ENCODE data around the gene CRIP2. TPM values are rescaled to one million over a fixed set of nuclear protein-coding genes. Genes with fewer than 3 reads are reported as not detected.

The CRIP2 gene
- total and polyA plus RNA-seq, 2 of the 8 experiments (the other 6 are each of a cell fraction or from before 2014, with no cell fraction given), result 4.2 to 13.5 TPM

GRCh38 chr14:105480199-105480746 lies 5.7 kb downstream of the CRIP2 start:
- Histone ChIP-seq H3K4ac (replicated peaks; ENCODE audit: insufficient read length, low read depth, low read length) (no peak overlapping the region), H2BK15ac (ENCODE audit: low read length) (0 out of 2 replicates have a peak overlapping the region, but pooled peaks have one; percentile 61), H3K23me2 (ENCODE audit: low read depth, low read length) (peaks cover 4% of the 10 kb centered on the region; the same call in 1 of the 2 replicates), H2BK120ac (replicated peaks; ENCODE audit: low read depth, low read length) (no peak overlapping the region), H4K8ac (ENCODE audit: extremely low read depth, insufficient read depth, low read length) (peak overlapping the region; percentile 63; the same call in 1 of the 2 replicates), H4K5ac (ENCODE audit: insufficient read length, low read depth, low read length) (no peak overlapping the region), H2BK12ac (ENCODE audit: low read depth, low read length) (peak overlapping the region; percentile 99; the same call in 1 of the 2 replicates), H3K27ac (ENCODE audit: low read depth, low read length) (no peak overlapping the region), H2AFZ (ENCODE audit: low read length) (no peak overlapping the region), H3K27me3 (replicated peaks in 1 of 4; ENCODE audit: control insufficient read depth in 3 of 4, extremely low read depth in 1 of 4, insufficient read depth in 3 of 4, low read length in 3 of 4) (peaks cover 51 to 99% (median 83%) of the 10 kb centered on the region in 4 experiments), H3K9ac (replicated peaks in 1 of 4; ENCODE audit: extremely low read depth in 1 of 4, low read depth in 3 of 4, low read length in 3 of 4) (no peak overlapping the region; a peak in 1 of 7 replicates), H3K14ac (ENCODE audit: insufficient read length) (no peak overlapping the region), H3K56ac (replicated peaks; ENCODE audit: insufficient read length, low read depth, low read length) (no peak overlapping the region), H3K9me3 (ENCODE audit: insufficient read depth in 2 of 2, low read depth in 1 of 2, low read length in 1 of 2) (no peaks in the 10 kb centered on the region), H4K91ac (replicated peaks; ENCODE audit: insufficient read length, low read length) (no peak overlapping the region), H3K4me1 (replicated peaks in 1 of 4; ENCODE audit: control insufficient read depth in 3 of 4, insufficient read depth in 4 of 4, low read length in 3 of 4) (peaks cover 0 to 43% (median 31%) of the 10 kb centered on the region in 4 experiments; a peak in 6 of 7 replicates), H3K23ac (ENCODE audit: insufficient read length) (no peak overlapping the region), H4K20me1 (replicated peaks in 1 of 2; ENCODE audit: control insufficient read depth in 1 of 2, insufficient read depth in 2 of 2, low read length in 2 of 2) (peaks cover 4 to 13% of the 10 kb centered on the region in 2 experiments), H3K36me3 (ENCODE audit: control insufficient read depth in 2 of 4, insufficient read depth in 4 of 4, low read length in 3 of 4) (peaks cover 0 to 3% (median 0%) of the 10 kb centered on the region in 4 experiments; a peak in 1 of 8 replicates), H3K79me1 (ENCODE audit: low read depth, low read length) (no peaks in the 10 kb centered on the region), H2BK5ac (ENCODE audit: low read depth, low read length) (no peak overlapping the region), H3K79me2 (ENCODE audit: control insufficient read depth in 1 of 2, insufficient read depth in 2 of 2, low read length in 2 of 2) (no peaks in the 10 kb centered on the region), H2AK5ac (ENCODE audit: low read depth, low read length) (no peak overlapping the region), H3K4me2 (ENCODE audit: insufficient read depth in 1 of 2, low read depth in 2 of 2, low read length in 2 of 2) (no peak overlapping the region; a peak in 1 of 4 replicates), H2BK20ac (ENCODE audit: low read length) (no peak overlapping the region), H3K4me3 (ENCODE audit: extremely low read depth in 1 of 4, insufficient read depth in 2 of 4, low read depth in 3 of 4, low read length in 4 of 4) (no peak overlapping the region), H3K18ac (ENCODE audit: extremely low read depth, low read length) (no peak overlapping the region)
- FAIRE-seq (no peak), DNase-seq (ENCODE audit: low read depth in 1 of 2, low spot score in 2 of 2) (no peak)
- no peak for TF ChIP-seq RXRA (IDR thresholded peaks at IDR 0.05; ENCODE audit: insufficient read depth, low read depth, low read length)
- TF ChIP-seq SIRT6 (IDR thresholded peaks at IDR 0.05; ENCODE audit: low read length), result no peak
- no peak for TF ChIP-seq USF2 (IDR thresholded peaks at IDR 0.05; ENCODE audit: low read length)
- TF ChIP-seq EP300 (IDR thresholded peaks at IDR 0.05; ENCODE audit: borderline replicate concordance in 1 of 2, low read depth in 2 of 2, low read length in 2 of 2), result no peak
- CTCF ChIA-PET (ENCODE audit: partially characterized antibody), result interaction anchor here (0.6 to 5.0 kb wide), 33 partner anchors 9 to 440 kb away, joined by 3 to 70 read pairs (median 4); no protein-coding TSS in a partner anchor
- 58% methylated on average over 7 of the region's 15 CpGs; no CpG with 5 or more reads in 1 of the 2 experiments for WGBS, 2 experiments (ENCODE audit: extremely low coverage in 1 of 2, insufficient coverage in 1 of 2, insufficient read length in 1 of 2, insufficient replicate concordance in 2 of 2, low coverage in 1 of 2, low lambda C conversion rate in 2 of 2, missing lambda C conversion rate in 1 of 2)
- POLR2A ChIA-PET (ENCODE audit: partially characterized antibody), result interaction anchor here (1.2 to 1.6 kb wide), 5 partner anchors 9 to 72 kb away, joined by 3 to 8 read pairs (median 3); partner anchors contain the start of gene TEDC1
